ENCODE data around the gene STOML2. TPM values are rescaled to one million over a fixed set of nuclear protein-coding genes. Genes with fewer than 3 reads are reported as not detected.
"Not testable (repeated sequence)": the region's sequence is repeated elsewhere in the genome, so short reads cannot be mapped to it uniquely, and the experiment has no call there.

Gene STOML2, protein sequence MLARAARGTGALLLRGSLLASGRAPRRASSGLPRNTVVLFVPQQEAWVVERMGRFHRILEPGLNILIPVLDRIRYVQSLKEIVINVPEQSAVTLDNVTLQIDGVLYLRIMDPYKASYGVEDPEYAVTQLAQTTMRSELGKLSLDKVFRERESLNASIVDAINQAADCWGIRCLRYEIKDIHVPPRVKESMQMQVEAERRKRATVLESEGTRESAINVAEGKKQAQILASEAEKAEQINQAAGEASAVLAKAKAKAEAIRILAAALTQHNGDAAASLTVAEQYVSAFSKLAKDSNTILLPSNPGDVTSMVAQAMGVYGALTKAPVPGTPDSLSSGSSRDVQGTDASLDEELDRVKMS
- total RNA-seq (2021) (109 and 122 TPM in 2 replicates), Bru-seq, nascent RNA (percentile 75 among the genes with signal in this experiment), BruChase-seq, experiment 1, labeled RNA remaining after a 2-hour chase (percentile 81 among the genes with signal in this experiment), BruChase-seq, experiment 2, labeled RNA remaining after a 6-hour chase (percentile 95 among the genes with signal in this experiment)
- long read RNA-seq, transcript STOML2-201 (10 exons, 1,278 nt) = major isoform, 228 of 305 reads
- long read RNA-seq, partial matches to known transcripts = 62 of 305 reads
- long read RNA-seq, other reads (novel, unspliced or antisense) = 14 of 305 reads

DNA sequence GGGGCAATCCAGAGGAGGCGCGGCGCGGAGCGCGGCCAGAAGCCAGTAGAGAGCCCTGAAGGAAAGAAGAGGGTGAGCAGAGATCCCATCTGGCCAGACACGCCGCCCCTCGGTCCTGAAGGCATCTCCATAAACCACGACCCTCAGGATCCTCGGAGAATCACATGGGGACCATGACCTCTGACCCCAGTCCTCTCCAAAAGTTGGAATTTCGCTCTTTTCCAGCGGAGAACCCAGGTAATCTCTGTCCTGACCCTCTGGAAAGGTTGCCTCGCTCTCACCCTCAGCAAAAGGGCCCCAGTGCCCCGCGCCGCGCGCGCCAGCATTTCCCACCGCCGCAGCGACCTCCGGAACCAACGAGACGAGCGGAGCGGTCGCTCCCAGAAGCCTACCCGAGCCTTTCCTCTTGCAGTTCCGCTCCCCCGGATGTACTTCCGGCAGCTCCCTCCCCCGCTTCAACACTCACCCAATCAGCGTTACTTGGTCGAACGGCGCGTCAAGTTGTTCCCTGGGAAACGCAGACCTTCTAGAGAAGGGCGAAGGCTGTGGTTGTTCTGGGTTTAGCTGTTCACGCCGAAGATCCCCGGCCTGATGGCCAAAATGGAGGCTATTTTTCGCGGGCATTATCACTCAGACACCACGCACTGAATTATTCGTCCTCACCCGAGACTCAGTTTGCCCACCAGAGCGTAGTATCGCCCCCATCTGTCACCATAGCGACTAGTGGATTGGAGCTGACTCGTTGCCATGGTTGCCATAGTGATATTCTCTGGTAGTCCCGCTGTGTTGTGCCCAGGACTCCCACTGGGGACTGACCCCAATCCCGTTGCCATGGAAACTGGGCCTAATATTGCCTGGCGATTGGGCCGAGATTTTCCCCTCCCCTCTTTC lies at the start of gene STOML2:
STOML2 (minus strand) TSS at position 363 of the 891 bp plus-strand sequence; CDS start at position 326, 37 bp downstream.
- Histone ChIP-seq H3K4me1 (replicated peaks; ENCODE audit: insufficient read depth) (no peaks in the 10 kb centered on the region), H3K27me3 (ENCODE audit: insufficient read depth, low read depth) (no peaks in the 10 kb centered on the region), H3K4me3 (peak within 1 kb of the TSS; percentile 84), H3K9me3 (ENCODE audit: insufficient read depth, low read depth) (no peaks in the 10 kb centered on the region), H3K27ac (peak within 1 kb of the TSS; percentile 49), H3K9me2 (ENCODE audit: insufficient read depth) (no peaks in the 10 kb centered on the region), H3F3A (ENCODE audit: insufficient read depth, low read depth) (no peaks in the 10 kb centered on the region), H3K36me3 (ENCODE audit: low read depth) (no peaks in the 10 kb centered on the region), H2AFZ (peak within 1 kb of the TSS; percentile 96), H3K79me2 (ENCODE audit: low read depth) (peaks cover 15% of the 10 kb centered on the region), H3K4me2 (peak within 1 kb of the TSS; percentile 90), H4K20me1 (ENCODE audit: insufficient read depth) (no peaks in the 10 kb centered on the region)
- BruUV-seq (replicated peaks) = TSS peak; percentile 95
- ChIA-PET POLR2A (ENCODE audit: unreplicated experiment) (interaction anchor here (0.6 to 1.2 kb wide), 4 partner anchors 13 to 482 kb away, joined by 3 to 4 read pairs (median 4); partner anchors contain the start of gene FANCG), CTCF (interaction anchor here (1.0 kb wide), 1 partner anchor 52 kb away, joined by 3 read pairs; no protein-coding TSS in a partner anchor)
- DNase-seq = peak; percentile 81 to 84
- intact Hi-C loops (cut with micrococcal nuclease; ENCODE audit: unreplicated experiment) = no loop called here
- TF ChIP-seq CTCF (conservative IDR thresholded peaks at IDR 0.05) = no peak
- no peak for TF ChIP-seq EZH2 (IDR thresholded peaks at IDR 0.05; ENCODE audit: low read depth)

GRCh38 chr9:35147941-35148563 lies 45.1 kb upstream of the STOML2 start:
- H3K36me3 ChIP-seq (ENCODE audit: low read depth); H3K4me1 ChIP-seq (replicated peaks; ENCODE audit: insufficient read depth); H4K20me1 ChIP-seq (ENCODE audit: insufficient read depth); DNase-seq; H3K9me2 ChIP-seq (ENCODE audit: insufficient read depth); H3K4me2 ChIP-seq; CTCF ChIA-PET; H2AFZ ChIP-seq; H3K9me3 ChIP-seq (ENCODE audit: insufficient read depth, low read depth); H3K4me3 ChIP-seq; H3K27ac ChIP-seq; intact Hi-C loops (cut with micrococcal nuclease; ENCODE audit: unreplicated experiment); BruUV-seq (replicated peaks); H3K79me2 ChIP-seq (ENCODE audit: low read depth); POLR2A ChIA-PET (ENCODE audit: unreplicated experiment); H3F3A ChIP-seq (ENCODE audit: insufficient read depth, low read depth); H3K27me3 ChIP-seq (ENCODE audit: insufficient read depth, low read depth): not testable (repeated sequence)

DNA sequence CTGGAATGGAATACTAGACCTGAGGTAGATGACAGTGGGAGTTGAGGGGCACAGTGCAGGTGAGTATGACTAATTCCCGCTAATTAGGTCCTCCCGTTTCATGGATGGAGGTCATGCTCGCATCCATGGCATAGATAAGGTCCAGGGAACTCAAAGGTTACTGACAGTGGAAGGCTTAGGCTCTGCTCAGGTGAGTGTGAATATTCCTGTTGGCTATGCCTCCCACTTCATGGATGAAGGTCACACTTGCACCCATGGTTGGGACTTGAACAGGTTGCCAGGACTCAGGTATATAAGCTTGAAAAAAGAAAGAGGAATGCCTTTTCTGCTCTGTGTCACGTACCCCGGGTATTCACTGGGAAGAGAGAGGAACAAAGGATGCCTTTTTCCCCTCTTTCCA lies 39.1 kb upstream of the STOML2 start:
- Histone ChIP-seq H2AFZ (no peak overlapping the region), H3F3A (ENCODE audit: insufficient read depth, low read depth) (no peaks in the 10 kb centered on the region), H4K20me1 (ENCODE audit: insufficient read depth) (no peaks in the 10 kb centered on the region), H3K79me2 (ENCODE audit: low read depth) (no peaks in the 10 kb centered on the region), H3K9me2 (ENCODE audit: insufficient read depth) (no peaks in the 10 kb centered on the region), H3K4me3 (no peak overlapping the region), H3K9me3 (ENCODE audit: insufficient read depth, low read depth) (no peaks in the 10 kb centered on the region), H3K27ac (no peak overlapping the region), H3K4me1 (replicated peaks; ENCODE audit: insufficient read depth) (no peaks in the 10 kb centered on the region), H3K4me2 (no peak overlapping the region), H3K27me3 (ENCODE audit: insufficient read depth, low read depth) (no peaks in the 10 kb centered on the region), H3K36me3 (ENCODE audit: low read depth) (no peaks in the 10 kb centered on the region)
- intact Hi-C loops (cut with micrococcal nuclease; ENCODE audit: unreplicated experiment) = no loop called here
- TF ChIP-seq EZH2 (IDR thresholded peaks at IDR 0.05; ENCODE audit: low read depth) (no peak), CTCF (conservative IDR thresholded peaks at IDR 0.05) (no peak)
- CTCF ChIA-PET = no interaction called here
- POLR2A ChIA-PET (ENCODE audit: unreplicated experiment) = no interaction called here
- no peak for DNase-seq
- BruUV-seq (replicated peaks) = no TSS peak

Data from PC-9 (cell line).